GM12874 (cell line): ENCODE measurements around the gene LEKR1.

Source experiments
- CTCF ChIP-seq: IDR thresholded peaks from 2 replicates; pipeline ENCODE4 v1.5.1; 2011; ENCODE audit warnings: low read depth, mild to moderate bottlenecking, control low read depth, low read length, moderate library complexity; ENCODE audit not compliant: insufficient read depth

LEKR1 gene

GRCh38 chr3:156938724-156939123 is 112.6 kb downstream of the LEKR1 start:
- no peak for TF ChIP-seq CTCF

GRCh38 chr3:156939315-156939714 is 113.2 kb downstream of the LEKR1 start:
- no peak for TF ChIP-seq CTCF

- TF ChIP-seq CTCF, result no peak
These were observed 115.2 kb downstream of the LEKR1 start for GRCh38 chr3:156941311-156941710.

GRCh38 chr3:156948402-156949210 is 122.5 kb downstream of the LEKR1 start:
- TF ChIP-seq CTCF, result no peak

GRCh38 chr3:156952011-156952410 is 125.9 kb downstream of the LEKR1 start:
- no peak for TF ChIP-seq CTCF

- TF ChIP-seq CTCF, result no peak
These were observed 131.6 kb downstream of the LEKR1 start for GRCh38 chr3:156957715-156958114.

- no peak for TF ChIP-seq CTCF
These were observed 136.9 kb downstream of the LEKR1 start for GRCh38 chr3:156963096-156963495.
